DND-41 (cell line): ENCODE results near the gene CYFIP1.

Experiments used
- EZH2 ChIP-seq: IDR thresholded peaks from 3 replicates; pipeline ENCODE4 v1.6.1; 2012; ENCODE audit warnings: borderline replicate concordance, low read depth, mild to moderate bottlenecking, moderate library complexity, low read length, inconsistent platforms; ENCODE audit not compliant: severe bottlenecking
- TF ChIP-seq, protein P1 (sequence below): IDR thresholded peaks from 2 replicates; pipeline ENCODE4 v1.5.1; 2012; ENCODE audit warnings: borderline replicate concordance, low read length, moderate library complexity, mild to moderate bottlenecking; ENCODE audit not compliant: poor library complexity, severe bottlenecking; ENCODE audit errors: extremely low read depth

DNA sequence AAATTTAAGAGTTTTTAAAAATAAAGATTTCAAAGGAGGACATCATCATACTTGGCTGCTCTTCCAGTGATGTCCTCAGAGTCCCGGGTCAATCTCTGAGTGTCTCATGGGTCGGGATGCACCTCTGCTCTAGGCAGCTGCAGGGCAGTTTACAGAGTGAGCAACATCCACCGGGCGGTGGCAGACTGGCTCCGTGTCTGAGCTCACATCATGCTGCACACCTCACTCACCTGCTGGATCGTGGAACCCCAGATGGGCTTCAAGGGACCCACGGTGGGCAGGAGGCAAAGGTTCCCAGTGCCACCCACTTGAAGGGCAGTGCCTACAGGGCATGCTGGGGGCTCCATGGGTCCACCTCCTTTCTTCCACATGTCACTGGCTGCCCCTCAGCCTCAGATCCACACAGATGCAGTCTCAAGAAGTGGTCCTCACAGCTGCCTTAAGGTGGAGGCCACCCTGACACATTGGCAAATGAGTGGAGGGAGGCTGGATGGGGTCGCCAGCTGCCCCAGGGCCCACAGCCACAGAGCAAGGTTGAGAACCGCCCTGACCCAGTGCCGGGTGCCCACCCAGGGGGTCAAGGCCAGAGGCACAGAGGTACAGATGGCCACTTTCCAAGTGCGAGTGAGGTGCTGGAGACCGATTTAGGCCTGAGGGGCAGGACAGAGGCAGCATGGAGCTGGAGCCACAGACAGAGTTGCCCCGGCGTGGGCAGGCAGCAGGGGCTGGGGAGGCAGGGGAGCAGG, 25.2 kb downstream of the CYFIP1 start:
- TF ChIP-seq, protein P1, sequence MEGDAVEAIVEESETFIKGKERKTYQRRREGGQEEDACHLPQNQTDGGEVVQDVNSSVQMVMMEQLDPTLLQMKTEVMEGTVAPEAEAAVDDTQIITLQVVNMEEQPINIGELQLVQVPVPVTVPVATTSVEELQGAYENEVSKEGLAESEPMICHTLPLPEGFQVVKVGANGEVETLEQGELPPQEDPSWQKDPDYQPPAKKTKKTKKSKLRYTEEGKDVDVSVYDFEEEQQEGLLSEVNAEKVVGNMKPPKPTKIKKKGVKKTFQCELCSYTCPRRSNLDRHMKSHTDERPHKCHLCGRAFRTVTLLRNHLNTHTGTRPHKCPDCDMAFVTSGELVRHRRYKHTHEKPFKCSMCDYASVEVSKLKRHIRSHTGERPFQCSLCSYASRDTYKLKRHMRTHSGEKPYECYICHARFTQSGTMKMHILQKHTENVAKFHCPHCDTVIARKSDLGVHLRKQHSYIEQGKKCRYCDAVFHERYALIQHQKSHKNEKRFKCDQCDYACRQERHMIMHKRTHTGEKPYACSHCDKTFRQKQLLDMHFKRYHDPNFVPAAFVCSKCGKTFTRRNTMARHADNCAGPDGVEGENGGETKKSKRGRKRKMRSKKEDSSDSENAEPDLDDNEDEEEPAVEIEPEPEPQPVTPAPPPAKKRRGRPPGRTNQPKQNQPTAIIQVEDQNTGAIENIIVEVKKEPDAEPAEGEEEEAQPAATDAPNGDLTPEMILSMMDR, result no peak
- no peak for TF ChIP-seq EZH2
